Fibroblast of upper back skin (primary cell): ENCODE data around the gene CNN2.

ENCODE experiments used
- DNase-seq: peaks from one replicate; pipeline ENCODE4 v3.0.0-alpha.2; 2013

CNN2 gene

GRCh38 chr19:1068009-1069001 lies 41.9 kb downstream of the CNN2 start:
- no peak for DNase-seq

- no peak for DNase-seq
Observed at GRCh38 chr19:1069009-1069779, 42.8 kb downstream of the CNN2 start.

GRCh38 chr19:1070576-1070930 lies 44.1 kb downstream of the CNN2 start:
- DNase-seq, result no peak

- no peak for DNase-seq
Observed at GRCh38 chr19:1070931-1071791, 44.8 kb downstream of the CNN2 start.

- no peak for DNase-seq
Observed at GRCh38 chr19:1072371-1073015, 46.1 kb downstream of the CNN2 start.

GRCh38 chr19:1073063-1073955 lies 46.9 kb downstream of the CNN2 start:
- DNase-seq, result no peak

- no peak for DNase-seq
Observed at GRCh38 chr19:1073956-1074517, 47.6 kb downstream of the CNN2 start.

- no peak for DNase-seq
Observed at GRCh38 chr19:1074544-1075283, 48.3 kb downstream of the CNN2 start.

GRCh38 chr19:1076046-1076386 lies 49.6 kb downstream of the CNN2 start:
- no peak for DNase-seq

- no peak for DNase-seq
Observed at GRCh38 chr19:1076951-1077350, 50.5 kb downstream of the CNN2 start.

- no peak for DNase-seq
Observed at GRCh38 chr19:1079566-1080111, 53.2 kb downstream of the CNN2 start.

GRCh38 chr19:1080360-1081161 lies 54.2 kb downstream of the CNN2 start:
- DNase-seq, result no peak

- DNase-seq, result no peak
Observed at GRCh38 chr19:1081301-1082164, 55.1 kb downstream of the CNN2 start.

GRCh38 chr19:1082165-1082927 lies 55.9 kb downstream of the CNN2 start:
- DNase-seq, result no peak

GRCh38 chr19:1082928-1083816 lies 56.8 kb downstream of the CNN2 start:
- no peak for DNase-seq
